ENCODE measurements around the gene OSGIN1.

Gene OSGIN1

DNA sequence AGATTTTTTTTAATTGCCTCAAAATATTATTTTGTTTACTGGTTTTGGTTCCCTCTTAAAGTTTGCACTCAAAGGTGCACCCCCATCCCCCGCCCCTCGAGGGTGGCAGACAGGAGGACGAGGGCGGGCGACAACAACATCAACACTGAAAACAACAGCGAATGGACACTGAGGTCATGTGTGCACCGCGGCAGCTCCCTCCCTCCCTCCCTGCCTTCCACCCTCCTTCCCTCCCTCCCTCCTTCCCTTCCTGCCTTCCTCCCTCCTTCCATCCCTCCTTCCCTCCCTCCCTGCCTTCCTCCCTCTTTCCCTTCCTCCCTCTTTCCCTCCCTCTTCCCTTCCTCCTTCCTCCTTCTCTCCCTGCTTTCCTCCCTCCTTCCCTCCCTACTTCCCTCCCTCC, 1.5 kb upstream of the OSGIN1 start:
- no peak for DNase-seq (ENCODE audit: low spot score)
- no peak for TF ChIP-seq CTCF (IDR thresholded peaks at IDR 0.05; ENCODE audit: extremely low read depth, insufficient read depth, missing control alignments)
- in situ Hi-C loops (cut with MboI; ENCODE audit: low pct_unique_long_range_greater_than_20kb, low sequenced_read_pairs, unreplicated experiment) = loop anchor here (25.0 kb wide), 1 partner anchor 111 kb away; no protein-coding TSS in a partner anchor

DNA sequence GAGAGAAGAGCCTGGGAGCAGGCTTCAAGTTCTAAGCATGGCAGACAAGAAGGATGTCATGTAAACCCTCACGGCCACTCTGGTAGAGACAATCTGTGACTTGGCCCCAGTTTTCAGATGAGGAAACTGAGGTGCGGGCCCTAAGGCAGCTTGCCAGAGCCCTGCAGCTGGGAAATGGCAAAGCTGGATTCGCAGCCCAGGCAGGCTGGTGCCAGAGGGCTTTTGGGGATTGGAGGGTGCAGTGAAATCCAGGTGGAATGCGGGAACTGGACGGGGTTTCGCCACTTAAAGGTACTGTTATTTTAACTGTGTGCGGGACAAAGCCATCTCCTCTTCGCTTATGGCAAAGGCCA, 477 bp upstream of the OSGIN1 start:
- no peak for DNase-seq (ENCODE audit: low spot score)
- in situ Hi-C loops (cut with MboI; ENCODE audit: low pct_unique_long_range_greater_than_20kb, low sequenced_read_pairs, unreplicated experiment) = loop anchor here (25.0 kb wide), 1 partner anchor 110 kb away; no protein-coding TSS in a partner anchor

GRCh38 chr16:83953796-83954576, 946 bp downstream of the OSGIN1 start:
- peak; percentile 74 for DNase-seq (ENCODE audit: low spot score)
- peak; percentile 55 for TF ChIP-seq CTCF (IDR thresholded peaks at IDR 0.05; ENCODE audit: extremely low read depth, insufficient read depth, missing control alignments)
- in situ Hi-C loops (cut with MboI; ENCODE audit: low pct_unique_long_range_greater_than_20kb, low sequenced_read_pairs, unreplicated experiment) = loop anchor here (25.0 kb wide), 1 partner anchor 108 kb away; no protein-coding TSS in a partner anchor

More for the DNA sequence above, 477 bp upstream of the OSGIN1 start:
- TF ChIP-seq CTCF (IDR thresholded peaks at IDR 0.05; ENCODE audit: extremely low read depth, insufficient read depth, missing control alignments) = no peak

GRCh38 chr16:83954577-83955016, 1.6 kb downstream of the OSGIN1 start:
- DNase-seq (ENCODE audit: low spot score) = no peak

DNA sequence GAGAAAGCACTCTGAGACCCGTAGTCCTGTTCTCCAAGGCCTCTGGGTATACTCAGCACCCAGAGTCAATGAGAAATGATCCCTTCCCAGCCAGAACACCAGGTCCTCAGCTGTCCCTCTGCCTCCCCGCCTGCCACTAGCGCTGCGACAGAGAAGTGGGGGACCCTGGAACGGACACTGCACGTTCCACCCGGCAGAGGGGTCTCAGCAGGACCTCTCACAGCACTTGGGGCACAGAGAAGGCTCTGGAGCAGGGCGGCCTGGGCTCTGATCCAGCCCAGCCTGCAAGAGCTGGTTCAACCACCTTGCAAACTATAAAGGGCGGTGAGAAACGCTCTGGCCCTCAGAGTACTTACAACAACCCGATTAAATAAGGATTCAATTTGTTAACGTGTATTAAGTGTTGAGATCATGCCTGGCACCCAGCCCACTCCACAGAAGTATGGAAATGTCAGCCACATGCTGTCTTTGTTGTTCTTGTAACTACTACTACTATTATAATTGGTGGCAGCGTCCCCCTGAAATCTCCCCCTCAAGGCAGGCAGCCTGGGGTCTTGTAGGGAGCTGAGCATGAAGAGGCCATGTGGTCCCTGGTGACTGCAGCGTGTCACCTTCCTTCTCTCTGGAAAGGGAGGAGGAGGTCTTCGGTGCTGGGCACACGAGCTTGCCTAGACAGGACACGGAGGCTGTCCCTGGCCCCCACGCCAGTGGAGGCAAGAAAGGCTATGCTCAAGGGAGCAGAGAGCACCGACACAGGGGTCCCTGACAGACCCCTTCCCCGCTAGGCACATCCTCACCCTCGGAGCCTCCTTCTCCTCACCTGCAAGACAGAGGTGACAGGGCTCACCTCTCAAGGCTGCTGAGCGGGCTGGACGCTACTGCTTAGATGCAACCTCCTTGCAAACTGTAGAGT, 2.4 kb downstream of the OSGIN1 start:
- no peak for TF ChIP-seq CTCF (IDR thresholded peaks at IDR 0.05; ENCODE audit: extremely low read depth, insufficient read depth, missing control alignments)
- in situ Hi-C loops (cut with MboI; ENCODE audit: low pct_unique_long_range_greater_than_20kb, low sequenced_read_pairs, unreplicated experiment) = loop anchor here (25.0 kb wide), 1 partner anchor 107 kb away; no protein-coding TSS in a partner anchor
- DNase-seq (ENCODE audit: low spot score) = no peak

More at GRCh38 chr16:83954577-83955016, 1.6 kb downstream of the OSGIN1 start:
- in situ Hi-C loops (cut with MboI; ENCODE audit: low pct_unique_long_range_greater_than_20kb, low sequenced_read_pairs, unreplicated experiment) = loop anchor here (25.0 kb wide), 1 partner anchor 108 kb away; no protein-coding TSS in a partner anchor
- no peak for TF ChIP-seq CTCF (IDR thresholded peaks at IDR 0.05; ENCODE audit: extremely low read depth, insufficient read depth, missing control alignments)

Measured in GM13977 (cell line).